Keratinocyte (primary cell): Measurements from ENCODE around the gene CUBN.

Experiments
- EZH2 ChIP-seq: IDR thresholded peaks from one replicate; pipeline ENCODE4 v1.6.1; 2012; ENCODE audit warnings: inconsistent platforms, mild to moderate bottlenecking, low read length, moderate library complexity
- TF ChIP-seq, protein P1 (sequence below), 3 experiments: IDR thresholded peaks in 1 of 3; conservative IDR thresholded peaks in 1 of 3; optimal IDR thresholded peaks in 1 of 3; 2 replicates in 2 of 3; 3 replicates in 1 of 3; pipeline versions ENCODE3 to v1.5.1; 2011; ENCODE audit warnings: low read length in 3 of 3, mild to moderate bottlenecking in 3 of 3, moderate library complexity in 2 of 3, control low read depth in 1 of 3, inconsistent platforms in 1 of 3; ENCODE audit not compliant: insufficient read depth in 2 of 3; ENCODE audit errors: extremely low read depth in 1 of 3

DNA sequence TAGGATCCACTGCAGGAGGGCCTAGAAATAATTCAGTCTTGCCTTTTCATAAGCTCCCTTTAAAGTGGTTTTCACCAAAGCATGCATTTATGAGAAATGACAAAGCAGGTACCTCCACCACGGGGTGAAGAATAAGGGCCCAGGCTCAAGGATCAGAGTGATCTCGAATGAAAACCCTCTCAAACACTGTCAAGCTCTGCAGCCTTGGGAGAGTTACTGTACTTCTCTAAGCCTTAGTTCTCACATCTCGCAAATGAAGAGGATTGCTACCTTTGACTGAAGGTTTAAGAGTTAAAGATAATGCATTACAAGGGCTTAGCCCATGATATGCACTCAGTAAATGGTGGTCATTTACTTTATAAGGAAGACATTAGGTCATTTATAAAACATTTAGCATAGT, 81.7 kb downstream of the CUBN start:
- TF ChIP-seq, protein P1, sequence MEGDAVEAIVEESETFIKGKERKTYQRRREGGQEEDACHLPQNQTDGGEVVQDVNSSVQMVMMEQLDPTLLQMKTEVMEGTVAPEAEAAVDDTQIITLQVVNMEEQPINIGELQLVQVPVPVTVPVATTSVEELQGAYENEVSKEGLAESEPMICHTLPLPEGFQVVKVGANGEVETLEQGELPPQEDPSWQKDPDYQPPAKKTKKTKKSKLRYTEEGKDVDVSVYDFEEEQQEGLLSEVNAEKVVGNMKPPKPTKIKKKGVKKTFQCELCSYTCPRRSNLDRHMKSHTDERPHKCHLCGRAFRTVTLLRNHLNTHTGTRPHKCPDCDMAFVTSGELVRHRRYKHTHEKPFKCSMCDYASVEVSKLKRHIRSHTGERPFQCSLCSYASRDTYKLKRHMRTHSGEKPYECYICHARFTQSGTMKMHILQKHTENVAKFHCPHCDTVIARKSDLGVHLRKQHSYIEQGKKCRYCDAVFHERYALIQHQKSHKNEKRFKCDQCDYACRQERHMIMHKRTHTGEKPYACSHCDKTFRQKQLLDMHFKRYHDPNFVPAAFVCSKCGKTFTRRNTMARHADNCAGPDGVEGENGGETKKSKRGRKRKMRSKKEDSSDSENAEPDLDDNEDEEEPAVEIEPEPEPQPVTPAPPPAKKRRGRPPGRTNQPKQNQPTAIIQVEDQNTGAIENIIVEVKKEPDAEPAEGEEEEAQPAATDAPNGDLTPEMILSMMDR (optimal IDR thresholded peaks at IDR 0.05 in 1 of 3, IDR thresholded peaks at IDR 0.05 in 1 of 3, conservative IDR thresholded peaks at IDR 0.05 in 1 of 3; ENCODE audit: extremely low read depth in 1 of 3, insufficient read depth in 2 of 3, low read length in 3 of 3): no peak
- TF ChIP-seq EZH2: no peak
